Limb (tissue), 2 donors: ENCODE measurements around the gene HADH.
A peak's percentile ranks its signal among the peaks of the same experiment; 100 is the strongest.
"Not testable (repeated sequence)": the region's sequence is repeated elsewhere in the genome, so short reads cannot be mapped to it uniquely, and the experiment has no call there.

Experiments
- DNase-seq, 2 donors: peaks; one replicate each; pipeline ENCODE4 v3.0.0-alpha.2; 2016; ENCODE audit errors: extremely low spot score in 2 of 2

HADH gene

GRCh38 chr4:108029731-108030130, 40.0 kb downstream of the HADH start:
- DNase-seq, result no peak

DNA sequence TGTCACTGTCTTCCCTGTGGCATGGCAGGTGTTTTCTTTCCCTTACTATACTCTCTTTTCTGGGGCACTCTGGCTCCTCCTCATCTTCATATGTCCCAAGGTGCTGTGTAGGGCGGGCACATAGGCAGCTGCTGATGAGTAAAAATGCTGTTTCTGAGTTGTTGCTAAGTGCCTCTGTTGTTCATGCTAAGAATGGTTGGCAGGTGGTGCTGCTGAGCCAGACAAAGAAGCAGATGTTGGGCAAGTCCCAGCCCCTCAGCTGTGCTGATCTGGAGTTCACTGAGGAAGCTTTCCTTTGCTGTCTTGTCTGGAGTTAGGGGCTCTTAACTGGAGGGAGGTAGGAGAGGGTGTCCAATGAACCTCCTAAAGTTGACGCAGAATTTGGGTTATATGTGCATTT, 40.6 kb downstream of the HADH start:
- peak; percentile 53 to 63 for DNase-seq

DNA sequence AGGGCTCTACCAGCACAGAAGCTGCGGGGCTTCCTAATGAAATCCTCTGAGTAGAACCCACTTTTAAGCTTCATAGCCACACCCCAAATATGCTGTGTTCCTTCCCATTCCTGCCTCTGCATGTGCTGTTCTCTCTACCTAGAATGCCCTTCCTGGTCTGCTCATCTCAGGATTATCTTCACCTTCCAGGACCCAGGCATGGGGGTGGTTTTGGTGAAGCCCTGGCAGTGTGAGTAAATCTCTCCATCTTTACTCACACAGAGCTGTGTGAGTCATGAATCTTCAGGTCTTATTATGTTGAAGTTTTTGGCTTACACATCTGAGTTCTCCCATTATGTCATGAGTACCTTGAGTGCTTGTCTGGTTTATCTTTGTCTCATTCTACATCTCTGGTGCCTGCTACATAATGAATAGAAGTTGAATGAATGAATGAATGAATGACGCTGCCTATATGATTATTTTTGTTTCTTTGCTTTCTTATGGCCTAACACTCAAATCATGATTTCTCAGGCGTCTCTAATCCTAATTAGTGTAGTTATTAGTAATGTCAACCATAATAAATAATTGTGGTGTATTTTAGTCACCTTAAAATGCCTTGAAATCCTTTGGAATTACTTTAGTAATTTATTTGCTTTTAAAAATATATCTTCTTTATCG, 41.9 kb downstream of the HADH start:
- DNase-seq, result no peak

GRCh38 chr4:108033348-108033747, 43.7 kb downstream of the HADH start:
- DNase-seq, result no peak

DNA sequence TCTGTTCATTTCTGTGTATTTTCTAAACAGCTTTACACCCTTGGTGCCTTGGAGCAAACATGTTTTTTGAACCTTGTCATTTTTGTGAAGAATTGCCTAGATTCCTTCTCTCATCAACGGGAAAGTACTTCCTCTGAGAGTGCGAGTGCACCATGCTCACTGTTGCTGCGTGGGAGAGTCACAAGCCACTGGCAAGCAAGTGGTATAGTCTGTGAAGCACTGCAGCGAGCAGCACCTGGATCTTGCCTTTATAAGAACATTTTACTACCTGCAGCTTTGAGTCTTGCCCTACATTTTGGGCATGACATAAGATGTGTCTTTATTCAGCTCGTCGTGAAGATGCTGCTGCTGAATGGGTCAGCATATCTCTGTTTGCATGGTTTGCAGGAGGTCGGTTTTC, 44.9 kb downstream of the HADH start:
- DNase-seq, result no peak

DNA sequence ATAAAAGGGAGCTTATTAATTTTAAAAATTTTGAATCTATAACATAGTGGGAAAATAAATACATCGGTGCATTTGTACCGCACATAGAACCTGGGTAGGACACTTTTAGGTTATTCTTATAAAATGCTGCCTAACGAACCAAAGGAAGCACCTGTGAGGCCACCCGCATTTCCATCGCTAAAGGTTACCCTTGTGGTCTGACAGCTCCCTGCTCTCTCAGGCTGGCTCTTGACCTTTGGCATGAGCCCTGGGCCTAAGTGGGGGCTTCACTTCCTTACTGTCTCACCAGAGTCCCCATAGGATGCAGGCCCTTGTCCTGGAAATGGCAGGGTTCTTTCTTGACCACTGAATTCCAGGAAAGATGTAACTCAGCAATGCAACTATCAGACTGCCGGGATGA, 46.0 kb downstream of the HADH start:
- DNase-seq, result no peak

GRCh38 chr4:108036213-108036612, 46.5 kb downstream of the HADH start:
- DNase-seq, result no peak

DNA sequence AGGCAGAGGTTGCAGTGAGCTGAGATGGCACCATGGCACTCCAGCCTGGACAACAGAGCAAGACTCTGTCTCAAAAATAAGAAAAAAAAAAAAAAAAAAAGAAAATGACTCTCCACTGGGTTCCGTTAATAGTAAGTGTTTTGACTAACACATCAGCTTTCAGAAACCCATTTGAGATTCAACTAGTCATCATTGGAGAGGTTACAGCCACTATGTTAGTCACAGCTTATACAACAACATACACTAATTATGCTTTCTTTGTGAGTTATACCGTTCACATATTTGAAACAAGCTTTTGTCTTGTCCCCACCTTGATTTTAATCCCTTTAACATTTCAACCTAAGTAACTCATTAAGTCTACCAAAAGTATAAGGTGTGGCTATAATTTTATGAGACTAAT, 48.2 kb downstream of the HADH start:
- DNase-seq, result no peak

DNA sequence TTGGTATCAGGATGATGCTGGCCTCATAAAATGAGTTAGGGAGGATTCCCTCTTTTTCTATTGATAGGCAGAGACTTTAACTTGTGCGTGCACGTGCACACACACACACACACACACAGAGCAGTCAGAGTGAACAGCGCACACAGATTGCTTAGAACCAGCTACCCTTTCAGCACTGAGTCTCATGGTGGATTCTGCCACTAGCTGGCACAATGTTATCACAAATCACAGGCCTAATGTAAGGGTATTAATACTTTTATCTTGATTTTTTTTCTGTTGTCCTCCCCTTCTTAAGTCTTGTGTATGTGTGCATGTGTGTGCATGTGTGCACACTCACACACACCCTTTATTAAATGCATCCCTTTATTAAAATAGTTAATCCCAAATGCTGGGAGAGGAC, 53.2 kb downstream of the HADH start:
- DNase-seq, result no peak

- DNase-seq, result no peak
These were observed 53.8 kb downstream of the HADH start for GRCh38 chr4:108043526-108043925.

- no peak for DNase-seq
These were observed 55.4 kb downstream of the HADH start for GRCh38 chr4:108044951-108045686.

DNA sequence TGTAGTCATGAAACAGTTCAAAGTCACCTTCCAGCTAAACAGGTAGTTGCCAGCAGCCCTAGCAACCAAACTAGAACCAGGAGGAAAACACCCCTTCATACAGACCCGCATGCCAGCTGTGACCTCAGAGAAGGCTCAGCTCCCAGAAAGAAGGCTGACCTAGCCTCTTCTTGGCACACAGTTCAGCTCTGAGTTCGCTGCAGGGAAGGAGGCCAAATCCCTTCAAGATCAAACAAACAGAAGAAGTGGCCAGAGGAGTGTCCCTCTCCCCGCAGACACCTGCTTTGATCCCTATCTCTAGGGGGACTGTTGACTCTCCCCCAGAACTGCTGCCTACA, 56.0 kb downstream of the HADH start:
- DNase-seq, result peak in 1 of 2 donors; percentile 54

- no peak for DNase-seq
These were observed 57.5 kb downstream of the HADH start for GRCh38 chr4:108047199-108047598.

DNA sequence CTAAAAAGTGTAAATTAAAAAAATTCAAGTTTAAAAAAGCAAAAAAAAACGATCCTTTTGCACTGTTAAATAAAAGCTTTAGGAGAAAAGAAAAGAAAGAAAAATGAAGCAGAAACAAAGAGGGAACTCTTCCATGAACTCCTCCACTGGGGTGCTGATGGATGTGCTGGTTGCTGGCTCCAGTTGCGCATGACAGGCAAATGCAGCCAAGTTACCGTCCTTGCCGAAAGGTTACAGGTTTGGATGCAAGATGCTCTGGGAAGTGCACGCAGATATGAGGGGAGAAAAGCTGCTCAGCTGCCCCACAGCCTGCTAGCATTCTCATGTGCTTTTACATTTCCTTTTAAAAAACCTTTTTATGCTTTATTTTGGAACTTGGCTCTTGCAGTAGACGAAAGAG, 58.5 kb downstream of the HADH start:
- no peak for DNase-seq

DNA sequence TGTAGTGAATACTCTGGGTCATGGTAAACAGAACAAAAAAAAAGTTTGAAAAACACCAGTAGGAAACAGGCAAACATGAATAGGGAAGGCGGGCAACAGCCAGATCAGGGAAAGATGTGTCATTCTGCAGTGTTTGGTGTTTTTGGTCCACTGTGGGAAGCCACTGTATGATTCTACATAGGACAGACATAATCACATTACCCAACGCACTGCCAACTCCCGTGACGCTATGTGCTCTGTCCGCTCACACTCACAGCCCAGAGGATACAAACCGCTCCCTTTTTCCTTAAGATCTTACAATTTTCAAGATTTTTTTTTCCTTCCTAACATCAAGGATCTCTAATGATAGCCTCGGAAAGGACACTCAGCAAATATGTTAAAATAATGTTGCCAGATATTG, 59.3 kb downstream of the HADH start:
- no peak for DNase-seq

GRCh38 chr4:108049406-108049805, 59.7 kb downstream of the HADH start:
- DNase-seq, result no peak

- not testable (repeated sequence) for DNase-seq
These were observed 60.8 kb downstream of the HADH start for GRCh38 chr4:108050166-108051111.

DNA sequence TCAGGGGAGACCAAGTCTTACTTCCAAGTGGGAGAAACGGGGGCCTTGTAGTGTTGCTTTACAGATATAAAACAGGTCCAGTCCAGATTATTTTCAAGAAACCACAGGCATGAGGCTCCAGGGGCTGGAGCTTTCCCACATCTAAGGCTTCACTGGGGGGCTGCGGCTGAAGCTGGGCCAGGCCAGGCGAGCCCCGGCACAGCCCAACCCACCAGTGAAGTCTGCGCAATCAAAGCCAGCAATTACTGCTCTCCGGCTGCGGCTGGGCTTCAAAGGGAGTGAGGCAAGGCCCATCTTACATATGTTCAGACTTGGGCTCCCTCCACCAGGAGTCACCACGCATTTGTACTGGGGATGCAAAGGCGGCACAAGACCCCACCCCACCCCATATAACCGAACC, 61.7 kb downstream of the HADH start:
- DNase-seq, result peak in 1 of 2 donors; percentile 52

GRCh38 chr4:108052558-108053120, 63.0 kb downstream of the HADH start:
- no peak for DNase-seq

DNA sequence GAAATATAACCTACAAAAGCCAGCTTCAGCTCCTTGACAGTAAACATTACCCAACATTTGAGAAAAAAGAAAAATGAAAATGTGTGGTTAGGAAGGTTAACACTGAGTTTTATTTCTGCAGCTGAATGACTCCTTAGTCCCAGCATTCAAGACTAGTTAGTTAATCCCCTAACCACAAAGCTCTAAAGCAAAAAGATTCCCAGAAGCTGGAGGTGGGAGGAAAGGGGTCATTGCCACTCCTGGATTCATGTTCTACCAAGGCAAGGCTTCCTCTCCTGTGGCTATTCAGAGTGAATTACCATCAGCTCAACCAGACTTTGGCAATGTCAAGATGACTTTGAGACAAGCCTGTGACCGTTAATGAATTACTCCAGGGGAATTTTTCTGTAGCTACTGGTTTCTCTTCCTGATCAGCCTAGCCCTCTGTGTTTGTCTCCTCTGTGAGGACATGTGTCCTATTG, 63.6 kb downstream of the HADH start:
- no peak for DNase-seq

DNA sequence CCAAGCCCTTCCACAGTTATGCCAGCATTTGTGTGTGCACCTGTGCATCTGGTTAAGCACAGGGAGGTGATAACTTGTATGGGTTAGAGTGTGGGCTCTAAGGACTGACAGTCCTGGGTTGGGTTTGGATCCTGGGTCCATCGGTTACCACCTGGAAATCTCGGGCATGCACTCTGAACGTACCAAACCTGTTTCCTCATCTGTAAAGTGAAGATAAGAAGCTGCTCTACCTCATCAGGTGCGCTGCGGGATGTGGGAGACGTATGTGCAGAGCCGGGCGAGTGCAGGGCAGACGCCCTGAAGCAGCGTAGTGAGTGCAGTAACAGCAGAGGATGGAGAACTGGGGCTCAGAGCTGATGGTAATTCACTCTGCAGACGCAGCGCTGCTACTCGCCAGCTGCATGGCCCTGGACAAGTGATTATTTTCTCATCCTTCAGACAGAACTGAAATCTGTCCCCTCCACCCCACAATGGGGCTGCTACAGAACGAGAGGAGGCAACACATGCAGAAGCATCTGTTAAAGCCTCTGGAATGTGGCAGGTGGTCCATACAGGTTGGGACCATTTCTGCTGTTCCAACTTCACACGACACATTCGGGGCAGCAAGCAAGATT, 64.4 kb downstream of the HADH start:
- no peak for DNase-seq
